Activated gamma-delta T cell treated with Interleukin-2 at 50 U/mL for 16 hours (primary cell): ENCODE data around the gene CXorf51B.
"Not testable (repeated sequence)": the region's sequence is repeated elsewhere in the genome, so short reads cannot be mapped to it uniquely, and the experiment has no call there.

Experiments
- DNase-seq: peaks from one replicate; pipeline ENCODE4 v3.0.0-alpha.2; 2020

Gene CXorf51B

DNA sequence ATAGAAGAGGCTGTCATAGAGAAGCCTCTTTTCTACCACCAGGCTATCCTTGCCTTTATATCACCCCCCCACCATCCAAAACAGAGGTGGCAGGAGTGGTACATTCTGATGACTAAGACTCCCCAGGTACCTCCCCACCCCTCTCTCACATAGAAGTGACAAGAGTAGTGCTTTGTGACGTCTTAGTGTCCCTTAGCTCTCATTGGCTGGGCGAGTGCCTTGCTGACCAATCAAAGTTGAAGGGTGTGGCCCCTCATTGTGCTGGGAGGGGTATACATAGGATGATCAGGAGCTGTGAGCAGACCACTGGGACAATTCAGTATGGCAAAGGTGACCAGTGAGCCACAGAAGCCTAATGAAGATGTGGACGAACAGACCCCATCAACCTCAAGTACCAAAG lies at the start of gene CXorf51B:
TSS of gene CXorf51B (plus strand) at position 301 of the 400 bp plus-strand sequence. CDS start at position 322, 21 bp downstream.
- not testable (repeated sequence) for DNase-seq

DNA sequence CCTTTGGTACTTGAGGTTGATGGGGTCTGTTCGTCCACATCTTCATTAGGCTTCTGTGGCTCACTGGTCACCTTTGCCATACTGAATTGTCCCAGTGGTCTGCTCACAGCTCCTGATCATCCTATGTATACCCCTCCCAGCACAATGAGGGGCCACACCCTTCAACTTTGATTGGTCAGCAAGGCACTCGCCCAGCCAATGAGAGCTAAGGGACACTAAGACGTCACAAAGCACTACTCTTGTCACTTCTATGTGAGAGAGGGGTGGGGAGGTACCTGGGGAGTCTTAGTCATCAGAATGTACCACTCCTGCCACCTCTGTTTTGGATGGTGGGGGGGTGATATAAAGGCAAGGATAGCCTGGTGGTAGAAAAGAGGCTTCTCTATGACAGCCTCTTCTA lies 5.1 kb downstream of the CXorf51B start, which contains the start of gene CXorf51A:
TSS of gene CXorf51A (minus strand) at position 101 of the 400 bp plus-strand sequence. CDS start at position 80, 21 bp downstream.
- not testable (repeated sequence) for DNase-seq

DNA sequence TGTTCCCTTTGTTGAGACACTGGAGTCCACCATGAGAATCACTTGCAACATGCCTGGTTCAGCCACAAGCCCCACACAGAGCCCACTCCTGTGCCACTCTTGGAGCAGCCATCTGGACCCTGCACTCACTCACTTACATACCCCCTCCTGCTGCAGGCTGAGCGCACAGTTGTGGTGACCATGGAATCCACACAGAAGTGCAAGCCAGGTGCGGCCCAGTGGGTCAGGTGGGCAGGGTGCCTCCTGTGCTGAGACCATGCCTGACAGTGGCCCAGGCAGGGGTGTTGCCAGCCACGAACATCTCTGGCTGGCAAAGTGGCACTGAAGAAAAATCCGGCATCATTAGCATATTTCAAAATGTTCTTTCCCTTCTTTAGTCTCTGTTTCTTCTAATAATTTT lies 22.4 kb downstream of the CXorf51B start:
- no peak for DNase-seq

DNA sequence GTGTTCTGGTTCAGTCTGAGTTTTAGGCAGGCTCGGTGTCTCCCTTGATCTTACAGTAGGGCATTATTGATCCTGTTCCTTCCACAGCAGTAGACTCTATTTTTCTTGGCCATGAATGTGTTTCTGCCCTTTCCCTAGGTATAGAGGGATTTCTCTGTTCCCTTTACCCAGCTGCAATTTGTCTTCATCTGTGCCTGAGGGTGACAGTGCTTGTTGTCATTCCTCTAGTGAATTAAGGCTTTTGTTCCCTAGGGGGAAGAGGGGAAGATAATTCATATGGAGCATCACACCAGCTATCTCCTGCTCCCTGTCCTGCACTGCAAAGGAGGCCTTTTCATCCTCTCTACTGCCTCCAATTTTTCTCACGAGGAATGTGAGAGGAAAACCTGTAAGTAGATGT lies 44.7 kb downstream of the CXorf51B start:
- DNase-seq = no peak
